Retinal pigment epithelial cell (primary cell): ENCODE results near the gene RPA1.

Source experiments
- DNase-seq: peaks from one replicate; pipeline ENCODE4 v3.0.0-alpha.2; 2010; ENCODE audit warnings: low read depth
- H3K4me3 ChIP-seq: 2 replicates; pipeline ENCODE4 v1.5.1; 2011; ENCODE audit warnings: mild to moderate bottlenecking, low read length, control low read depth, moderate library complexity
- TF ChIP-seq, protein P1 (sequence below): conservative IDR thresholded peaks from 2 replicates; pipeline ENCODE4 v1.5.1; 2011; ENCODE audit warnings: low read depth, low read length, control low read depth, inconsistent platforms

The RPA1 gene

DNA sequence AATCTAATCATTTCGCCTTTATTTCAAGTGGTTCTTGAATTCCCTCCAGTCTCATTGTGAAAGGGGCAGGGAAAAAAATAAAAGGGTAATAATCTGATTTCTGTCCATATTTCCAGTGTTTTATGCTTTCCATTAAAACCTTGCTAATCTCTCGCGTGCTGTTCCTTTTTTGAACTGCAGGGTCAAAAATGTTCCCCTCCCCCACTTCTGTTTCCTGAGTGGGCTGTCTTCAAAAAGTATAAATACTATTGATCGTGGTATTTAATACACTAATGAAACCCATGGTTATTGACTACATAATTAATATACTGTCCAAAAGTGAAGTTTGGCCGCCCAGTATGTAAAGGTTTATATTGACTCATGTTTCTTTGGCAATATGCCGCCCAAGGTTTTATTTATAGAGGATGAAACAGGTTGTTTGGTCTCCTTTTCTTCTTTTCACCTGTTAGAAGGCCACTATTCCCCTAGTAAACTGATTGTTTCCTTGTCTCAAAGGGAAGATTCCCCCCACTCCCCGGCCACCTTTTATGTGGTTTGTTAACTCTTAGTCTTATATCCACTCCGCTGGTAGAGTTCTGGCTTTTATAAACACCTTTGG, 69.7 kb downstream of the RPA1 start:
- TF ChIP-seq, protein P1, sequence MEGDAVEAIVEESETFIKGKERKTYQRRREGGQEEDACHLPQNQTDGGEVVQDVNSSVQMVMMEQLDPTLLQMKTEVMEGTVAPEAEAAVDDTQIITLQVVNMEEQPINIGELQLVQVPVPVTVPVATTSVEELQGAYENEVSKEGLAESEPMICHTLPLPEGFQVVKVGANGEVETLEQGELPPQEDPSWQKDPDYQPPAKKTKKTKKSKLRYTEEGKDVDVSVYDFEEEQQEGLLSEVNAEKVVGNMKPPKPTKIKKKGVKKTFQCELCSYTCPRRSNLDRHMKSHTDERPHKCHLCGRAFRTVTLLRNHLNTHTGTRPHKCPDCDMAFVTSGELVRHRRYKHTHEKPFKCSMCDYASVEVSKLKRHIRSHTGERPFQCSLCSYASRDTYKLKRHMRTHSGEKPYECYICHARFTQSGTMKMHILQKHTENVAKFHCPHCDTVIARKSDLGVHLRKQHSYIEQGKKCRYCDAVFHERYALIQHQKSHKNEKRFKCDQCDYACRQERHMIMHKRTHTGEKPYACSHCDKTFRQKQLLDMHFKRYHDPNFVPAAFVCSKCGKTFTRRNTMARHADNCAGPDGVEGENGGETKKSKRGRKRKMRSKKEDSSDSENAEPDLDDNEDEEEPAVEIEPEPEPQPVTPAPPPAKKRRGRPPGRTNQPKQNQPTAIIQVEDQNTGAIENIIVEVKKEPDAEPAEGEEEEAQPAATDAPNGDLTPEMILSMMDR, result peak; percentile 25
- H3K4me3 ChIP-seq, result no peak overlapping the region
- no peak for DNase-seq

GRCh38 chr17:1904273-1905182, 74.7 kb downstream of the RPA1 start:
- no peak for DNase-seq
- H3K4me3 ChIP-seq, result no peak overlapping the region

GRCh38 chr17:1905190-1905913, 75.5 kb downstream of the RPA1 start:
- TF ChIP-seq, protein P1, result no peak
- H3K4me3 ChIP-seq, result no peak overlapping the region
- DNase-seq, result no peak

More at GRCh38 chr17:1904273-1905182, 74.7 kb downstream of the RPA1 start:
- TF ChIP-seq, protein P1, result no peak

DNA sequence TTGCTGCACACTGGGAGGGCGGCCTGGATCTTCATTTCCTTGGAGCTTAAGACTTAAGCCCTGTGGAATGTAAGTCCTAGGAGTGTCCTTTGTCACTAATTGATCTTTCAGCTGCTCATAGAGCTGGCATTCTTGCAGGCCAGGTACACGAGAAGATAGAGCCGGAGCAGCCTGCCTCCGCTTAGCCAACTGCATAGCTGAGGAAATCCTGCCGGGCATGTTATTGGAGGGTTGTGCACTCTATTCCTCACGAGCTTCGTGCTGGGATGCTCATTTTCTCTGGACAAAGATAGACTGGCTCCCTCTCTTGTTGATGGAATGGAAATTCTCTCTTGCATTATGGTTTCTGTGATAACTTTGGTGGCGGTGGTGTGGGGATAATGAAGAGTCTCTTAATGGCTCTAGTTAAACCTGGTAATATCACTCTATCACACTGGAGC, 76.9 kb downstream of the RPA1 start:
- no peak overlapping the region for H3K4me3 ChIP-seq
- TF ChIP-seq, protein P1, result peak; percentile 19
- DNase-seq, result no peak

GRCh38 chr17:1907216-1907631, 77.4 kb downstream of the RPA1 start:
- TF ChIP-seq, protein P1, result peak; percentile 25
- H3K4me3 ChIP-seq, result no peak overlapping the region
- DNase-seq, result no peak

DNA sequence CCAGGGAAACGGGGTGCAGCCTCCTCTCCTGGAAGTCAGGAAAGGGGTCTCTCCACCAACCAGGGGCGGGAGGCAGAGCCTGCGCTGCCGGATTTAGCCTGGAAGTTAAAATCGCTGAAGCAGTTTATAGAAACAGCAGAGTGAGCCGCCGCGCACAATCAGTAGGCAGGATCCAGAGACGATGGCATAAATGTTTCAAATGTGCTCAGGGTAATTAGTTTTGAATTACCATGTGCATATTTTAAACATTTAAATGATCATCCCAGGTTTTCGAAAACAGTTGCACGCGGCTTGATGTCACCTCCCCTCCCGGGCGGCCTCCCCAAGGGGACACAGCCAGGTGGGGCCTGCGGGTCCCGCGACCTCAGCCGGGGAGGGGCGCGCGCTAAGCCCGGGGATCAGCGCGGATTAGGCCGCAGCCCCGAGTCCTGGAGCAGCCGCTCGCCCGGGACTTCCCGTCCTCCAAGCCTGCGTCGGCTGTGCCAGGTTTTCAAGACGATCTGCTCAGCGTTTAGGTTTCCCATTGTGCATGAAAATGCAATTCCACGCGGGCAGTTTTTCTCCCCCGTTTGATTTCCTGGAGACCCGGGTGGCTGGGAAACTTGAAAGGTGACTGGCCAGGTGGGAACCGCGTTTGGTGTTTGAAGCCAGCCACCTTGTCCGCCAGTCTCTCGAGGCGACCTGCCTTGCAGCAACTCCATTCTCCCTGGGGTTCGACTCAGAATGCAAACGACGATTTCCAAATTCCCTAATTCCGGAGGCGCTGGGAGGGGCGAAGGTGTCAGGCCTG, 78.3 kb downstream of the RPA1 start:
- peak; percentile 34 for DNase-seq
- TF ChIP-seq, protein P1, result no peak
- H3K4me3 ChIP-seq, result peak overlapping the region; percentile 46
